Stimulated activated naive CD8-positive, alpha-beta T cell treated with anti-CD3 and anti-CD28 coated beads, Interleukin-15, Interleukin-2, amounts not matched to agents 100 ng/mL and 50 ng/mL, for 24 hours (primary cell): ENCODE results near the gene FLVCR1.

ENCODE experiments used
- H3K27ac Mint-ChIP-seq: one replicate; pipeline ENCODE4 v1.8.0; 2021; ENCODE audit warnings: mild to moderate bottlenecking, mixed read lengths
- H3K27me3 Mint-ChIP-seq: one replicate; pipeline ENCODE4 v1.8.0; 2021; ENCODE audit warnings: mixed read lengths
- H3K36me3 Mint-ChIP-seq: one replicate; pipeline ENCODE4 v1.8.0; 2021; ENCODE audit warnings: low read depth, mixed read lengths
- H3K4me1 Mint-ChIP-seq: one replicate; pipeline ENCODE4 v1.8.0; 2021; ENCODE audit warnings: low read depth, mixed read lengths
- H3K4me3 Mint-ChIP-seq: one replicate; pipeline ENCODE4 v1.8.0; 2021; ENCODE audit warnings: mild to moderate bottlenecking, mixed read lengths
- H3K9me3 Mint-ChIP-seq: one replicate; pipeline ENCODE4 v1.8.0; 2021; ENCODE audit warnings: mixed read lengths

The FLVCR1 gene

GRCh38 chr1:212917858-212918257 lies 59.8 kb downstream of the FLVCR1 start:
- Mint-ChIP-seq H3K9me3 (no peaks in the 10 kb centered on the region), H3K4me1 (peaks cover 8% of the 10 kb centered on the region), H3K27ac (no peak overlapping the region), H3K36me3 (no peaks in the 10 kb centered on the region), H3K27me3 (peaks cover 26% of the 10 kb centered on the region), H3K4me3 (no peak overlapping the region)

- peaks cover 8% of the 10 kb centered on the region for H3K4me1 Mint-ChIP-seq
- H3K36me3 Mint-ChIP-seq, result no peaks in the 10 kb centered on the region
- H3K27me3 Mint-ChIP-seq, result peaks cover 26% of the 10 kb centered on the region
- H3K27ac Mint-ChIP-seq, result no peak overlapping the region
- H3K4me3 Mint-ChIP-seq, result no peak overlapping the region
- H3K9me3 Mint-ChIP-seq, result no peaks in the 10 kb centered on the region
Measured at GRCh38 chr1:212918824-212919223, 60.7 kb downstream of the FLVCR1 start.

- H3K4me1 Mint-ChIP-seq, result peaks cover 8% of the 10 kb centered on the region
- peaks cover 25% of the 10 kb centered on the region for H3K27me3 Mint-ChIP-seq
- H3K4me3 Mint-ChIP-seq, result no peak overlapping the region
- no peak overlapping the region for H3K27ac Mint-ChIP-seq
- H3K9me3 Mint-ChIP-seq, result no peaks in the 10 kb centered on the region
- no peaks in the 10 kb centered on the region for H3K36me3 Mint-ChIP-seq
Measured at GRCh38 chr1:212920246-212920645, 62.2 kb downstream of the FLVCR1 start.

- H3K4me3 Mint-ChIP-seq, result no peak overlapping the region
- H3K27ac Mint-ChIP-seq, result no peak overlapping the region
- no peaks in the 10 kb centered on the region for H3K9me3 Mint-ChIP-seq
- peaks cover 8% of the 10 kb centered on the region for H3K4me1 Mint-ChIP-seq
- peaks cover 21% of the 10 kb centered on the region for H3K27me3 Mint-ChIP-seq
- no peaks in the 10 kb centered on the region for H3K36me3 Mint-ChIP-seq
Measured at GRCh38 chr1:212920896-212921295, 62.8 kb downstream of the FLVCR1 start.

- H3K4me1 Mint-ChIP-seq, result peaks cover under 1% of the 10 kb centered on the region
- no peaks in the 10 kb centered on the region for H3K36me3 Mint-ChIP-seq
- H3K27me3 Mint-ChIP-seq, result peaks cover 15% of the 10 kb centered on the region
- H3K27ac Mint-ChIP-seq, result no peak overlapping the region
- H3K4me3 Mint-ChIP-seq, result no peak overlapping the region
- no peaks in the 10 kb centered on the region for H3K9me3 Mint-ChIP-seq
Measured at GRCh38 chr1:212922016-212922415, 63.9 kb downstream of the FLVCR1 start.

GRCh38 chr1:212926372-212926771 lies 68.3 kb downstream of the FLVCR1 start:
- H3K9me3 Mint-ChIP-seq, result no peaks in the 10 kb centered on the region
- no peaks in the 10 kb centered on the region for H3K4me1 Mint-ChIP-seq
- no peak overlapping the region for H3K27ac Mint-ChIP-seq
- no peak overlapping the region for H3K4me3 Mint-ChIP-seq
- no peaks in the 10 kb centered on the region for H3K27me3 Mint-ChIP-seq
- H3K36me3 Mint-ChIP-seq, result no peaks in the 10 kb centered on the region

GRCh38 chr1:212928323-212929291 lies 70.5 kb downstream of the FLVCR1 start:
- Mint-ChIP-seq H3K4me3 (no peak overlapping the region), H3K27ac (no peak overlapping the region), H3K27me3 (no peaks in the 10 kb centered on the region), H3K36me3 (no peaks in the 10 kb centered on the region), H3K9me3 (no peaks in the 10 kb centered on the region), H3K4me1 (no peaks in the 10 kb centered on the region)

GRCh38 chr1:212930986-212931678 lies 73.1 kb downstream of the FLVCR1 start:
- Mint-ChIP-seq H3K27ac (no peak overlapping the region), H3K4me3 (no peak overlapping the region), H3K27me3 (no peaks in the 10 kb centered on the region), H3K4me1 (no peaks in the 10 kb centered on the region), H3K36me3 (no peaks in the 10 kb centered on the region), H3K9me3 (no peaks in the 10 kb centered on the region)

- no peaks in the 10 kb centered on the region for H3K9me3 Mint-ChIP-seq
- H3K4me1 Mint-ChIP-seq, result no peaks in the 10 kb centered on the region
- H3K27me3 Mint-ChIP-seq, result no peaks in the 10 kb centered on the region
- no peak overlapping the region for H3K27ac Mint-ChIP-seq
- no peaks in the 10 kb centered on the region for H3K36me3 Mint-ChIP-seq
- H3K4me3 Mint-ChIP-seq, result no peak overlapping the region
Measured at GRCh38 chr1:212933815-212934471, 75.9 kb downstream of the FLVCR1 start.

GRCh38 chr1:212935387-212935981 lies 77.4 kb downstream of the FLVCR1 start:
- no peaks in the 10 kb centered on the region for H3K27me3 Mint-ChIP-seq
- no peak overlapping the region for H3K27ac Mint-ChIP-seq

GRCh38 chr1:212937034-212937433 lies 79.0 kb downstream of the FLVCR1 start:
- H3K4me3 Mint-ChIP-seq, result no peak overlapping the region
- no peaks in the 10 kb centered on the region for H3K4me1 Mint-ChIP-seq
- peaks cover 4% of the 10 kb centered on the region for H3K27me3 Mint-ChIP-seq
- H3K36me3 Mint-ChIP-seq, result no peaks in the 10 kb centered on the region
- H3K27ac Mint-ChIP-seq, result no peak overlapping the region
- H3K9me3 Mint-ChIP-seq, result no peaks in the 10 kb centered on the region

More at GRCh38 chr1:212935387-212935981, 77.4 kb downstream of the FLVCR1 start:
- Mint-ChIP-seq H3K4me3 (no peak overlapping the region), H3K4me1 (no peaks in the 10 kb centered on the region), H3K9me3 (no peaks in the 10 kb centered on the region), H3K36me3 (no peaks in the 10 kb centered on the region)

- Mint-ChIP-seq H3K27ac (no peak overlapping the region), H3K27me3 (peaks cover 4% of the 10 kb centered on the region), H3K4me1 (no peaks in the 10 kb centered on the region), H3K4me3 (no peak overlapping the region), H3K36me3 (no peaks in the 10 kb centered on the region), H3K9me3 (no peaks in the 10 kb centered on the region)
Measured at GRCh38 chr1:212938846-212939245, 80.8 kb downstream of the FLVCR1 start.

GRCh38 chr1:212941452-212941851 lies 83.4 kb downstream of the FLVCR1 start:
- no peaks in the 10 kb centered on the region for H3K9me3 Mint-ChIP-seq
- no peaks in the 10 kb centered on the region for H3K4me1 Mint-ChIP-seq
- peaks cover 10% of the 10 kb centered on the region for H3K27me3 Mint-ChIP-seq
- no peaks in the 10 kb centered on the region for H3K36me3 Mint-ChIP-seq
- H3K4me3 Mint-ChIP-seq, result no peak overlapping the region
- no peak overlapping the region for H3K27ac Mint-ChIP-seq

GRCh38 chr1:212942679-212943392 lies 84.8 kb downstream of the FLVCR1 start:
- H3K36me3 Mint-ChIP-seq, result no peaks in the 10 kb centered on the region
- H3K27me3 Mint-ChIP-seq, result peaks cover 10% of the 10 kb centered on the region
- no peak overlapping the region for H3K27ac Mint-ChIP-seq
- no peak overlapping the region for H3K4me3 Mint-ChIP-seq
- H3K9me3 Mint-ChIP-seq, result no peaks in the 10 kb centered on the region
- peaks cover 4% of the 10 kb centered on the region for H3K4me1 Mint-ChIP-seq
